ENCODE data around the gene SPATA46.

The SPATA46 gene

GRCh38 chr1:162391790-162392563, 15.3 kb upstream of the SPATA46 start:
- in situ Hi-C loops (cut with MboI; ENCODE audit: low sequenced_read_pairs, unreplicated experiment) = no loop called here
- DNase-seq (ENCODE audit: low spot score) = peak; percentile 60
- peak; percentile 69 for TF ChIP-seq CTCF (IDR thresholded peaks at IDR 0.05; ENCODE audit: borderline replicate concordance, control extremely low read depth, extremely low read depth, insufficient read depth, missing control alignments)

GRCh38 chr1:162390396-162391185, 13.9 kb upstream of the SPATA46 start:
- in situ Hi-C loops (cut with MboI; ENCODE audit: low sequenced_read_pairs, unreplicated experiment) = no loop called here
- peak; percentile 4 for DNase-seq (ENCODE audit: low spot score)
- TF ChIP-seq CTCF (IDR thresholded peaks at IDR 0.05; ENCODE audit: borderline replicate concordance, control extremely low read depth, extremely low read depth, insufficient read depth, missing control alignments) = no peak

GRCh38 chr1:162389971-162390370, 13.3 kb upstream of the SPATA46 start:
- DNase-seq (ENCODE audit: low spot score) = peak; percentile 7
- in situ Hi-C loops (cut with MboI; ENCODE audit: low sequenced_read_pairs, unreplicated experiment) = no loop called here
- no peak for TF ChIP-seq CTCF (IDR thresholded peaks at IDR 0.05; ENCODE audit: borderline replicate concordance, control extremely low read depth, extremely low read depth, insufficient read depth, missing control alignments)

DNA sequence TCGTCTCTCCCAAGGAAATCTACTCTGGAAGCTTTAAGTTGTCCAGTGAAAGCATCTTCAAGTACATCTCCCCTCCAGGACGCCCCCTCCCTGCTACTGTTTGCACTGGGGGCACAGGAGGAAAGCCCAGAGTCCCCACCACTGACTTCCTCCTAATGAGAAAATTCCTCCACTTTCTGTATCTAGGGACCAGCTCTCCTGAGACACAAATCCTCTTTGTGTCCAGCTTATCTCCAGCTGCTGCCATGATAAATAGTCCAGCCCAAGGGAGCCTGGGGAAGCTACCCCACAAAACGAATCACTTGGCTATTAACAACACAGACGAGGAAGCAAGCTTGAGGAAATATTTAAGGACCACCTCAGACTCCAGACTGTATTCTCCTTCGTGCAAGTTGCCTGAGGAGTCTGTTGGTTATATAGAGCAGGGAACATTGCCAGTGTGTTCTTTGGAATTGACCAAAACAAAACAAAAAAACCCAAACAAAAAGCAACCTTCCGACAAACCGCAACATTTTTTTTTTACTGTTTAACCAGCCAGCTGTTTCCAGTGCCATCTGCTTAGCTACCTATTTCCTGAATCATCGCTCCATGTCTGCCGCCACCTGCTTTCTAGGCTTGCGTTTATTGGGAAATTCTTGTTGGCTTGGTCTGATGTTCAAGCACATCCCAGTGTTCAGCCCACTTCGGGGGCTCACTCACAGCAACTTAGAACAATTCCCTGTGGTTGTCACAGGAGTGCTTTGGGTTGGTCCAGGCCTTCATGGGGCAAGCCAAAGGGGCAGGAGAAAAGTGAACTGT, 12.6 kb upstream of the SPATA46 start:
- in situ Hi-C loops (cut with MboI; ENCODE audit: low sequenced_read_pairs, unreplicated experiment) = no loop called here
- no peak for TF ChIP-seq CTCF (IDR thresholded peaks at IDR 0.05; ENCODE audit: borderline replicate concordance, control extremely low read depth, extremely low read depth, insufficient read depth, missing control alignments)
- DNase-seq (ENCODE audit: low spot score) = peak; percentile 7

DNA sequence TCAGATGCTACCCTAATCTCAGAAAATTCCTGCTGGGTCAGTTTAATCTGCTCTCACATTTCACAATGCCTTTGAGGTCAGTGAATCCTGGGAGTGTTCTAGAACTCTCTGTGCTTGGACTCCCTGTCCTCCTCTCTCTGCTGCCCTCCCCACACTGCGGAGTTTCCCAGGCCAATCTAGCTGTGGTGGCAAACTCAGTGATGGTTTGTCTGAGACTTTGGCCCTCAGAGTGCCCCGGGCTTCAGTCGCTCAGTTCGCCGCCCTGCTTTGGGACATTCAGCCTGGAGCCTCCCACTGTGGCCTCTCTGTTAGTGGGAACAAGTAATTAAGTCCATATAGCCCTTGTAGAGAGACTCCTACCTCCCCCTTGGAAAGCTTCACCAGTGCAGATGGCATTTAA, 12.0 kb upstream of the SPATA46 start:
- DNase-seq (ENCODE audit: low spot score) = peak; percentile 8
- TF ChIP-seq CTCF (IDR thresholded peaks at IDR 0.05; ENCODE audit: borderline replicate concordance, control extremely low read depth, extremely low read depth, insufficient read depth, missing control alignments) = no peak
- in situ Hi-C loops (cut with MboI; ENCODE audit: low sequenced_read_pairs, unreplicated experiment) = no loop called here

GRCh38 chr1:162388083-162388594, 11.5 kb upstream of the SPATA46 start:
- peak; percentile 7 for DNase-seq (ENCODE audit: low spot score)
- in situ Hi-C loops (cut with MboI; ENCODE audit: low sequenced_read_pairs, unreplicated experiment) = no loop called here
- no peak for TF ChIP-seq CTCF (IDR thresholded peaks at IDR 0.05; ENCODE audit: borderline replicate concordance, control extremely low read depth, extremely low read depth, insufficient read depth, missing control alignments)
